Tibial nerve (tissue), 3 donors: Measurements from ENCODE around the gene CBL.

Experiments used
- POLR2A ChIP-seq, 2 donors: fragments of 450-650 bp; IDR thresholded peaks; one replicate each; pipeline ENCODE4 v1.6.1; 2017; ENCODE audit warnings: antibody characterized with exemption in 2 of 2, mild to moderate bottlenecking in 2 of 2, moderate library complexity in 2 of 2
- TF ChIP-seq, protein P1 (sequence below), 5 experiments: fragments of 200-600 bp in 3 of 5; fragments of 450-650 bp in 2 of 5; sonication (generic) in 3 of 5; IDR thresholded peaks; one replicate each; pipeline ENCODE4 v1.5.1; 2016 to 2019; ENCODE audit warnings: antibody characterized with exemption in 5 of 5, mild to moderate bottlenecking in 3 of 5, moderate library complexity in 2 of 5

DNA sequence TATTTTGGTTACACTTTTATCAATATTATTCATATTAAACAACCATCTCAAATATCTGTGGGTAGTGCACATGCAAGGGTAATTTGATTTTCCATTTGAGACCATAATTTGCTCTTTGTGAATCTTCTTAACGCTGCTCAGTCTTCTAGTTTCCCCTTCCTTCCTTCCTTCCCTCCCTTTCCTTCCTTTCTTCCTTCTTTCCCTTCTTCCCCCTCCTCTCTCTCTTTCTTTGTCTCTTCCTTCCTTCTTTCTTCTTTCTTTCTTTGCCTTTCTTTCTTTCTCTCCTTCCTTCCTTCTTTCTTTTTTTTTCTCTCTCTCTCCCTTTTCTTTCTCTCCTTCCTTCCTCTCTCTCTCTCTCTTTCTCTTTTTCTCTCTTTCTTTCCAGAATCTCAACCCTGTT is 124.1 kb downstream of the CBL start:
- TF ChIP-seq, protein P1, sequence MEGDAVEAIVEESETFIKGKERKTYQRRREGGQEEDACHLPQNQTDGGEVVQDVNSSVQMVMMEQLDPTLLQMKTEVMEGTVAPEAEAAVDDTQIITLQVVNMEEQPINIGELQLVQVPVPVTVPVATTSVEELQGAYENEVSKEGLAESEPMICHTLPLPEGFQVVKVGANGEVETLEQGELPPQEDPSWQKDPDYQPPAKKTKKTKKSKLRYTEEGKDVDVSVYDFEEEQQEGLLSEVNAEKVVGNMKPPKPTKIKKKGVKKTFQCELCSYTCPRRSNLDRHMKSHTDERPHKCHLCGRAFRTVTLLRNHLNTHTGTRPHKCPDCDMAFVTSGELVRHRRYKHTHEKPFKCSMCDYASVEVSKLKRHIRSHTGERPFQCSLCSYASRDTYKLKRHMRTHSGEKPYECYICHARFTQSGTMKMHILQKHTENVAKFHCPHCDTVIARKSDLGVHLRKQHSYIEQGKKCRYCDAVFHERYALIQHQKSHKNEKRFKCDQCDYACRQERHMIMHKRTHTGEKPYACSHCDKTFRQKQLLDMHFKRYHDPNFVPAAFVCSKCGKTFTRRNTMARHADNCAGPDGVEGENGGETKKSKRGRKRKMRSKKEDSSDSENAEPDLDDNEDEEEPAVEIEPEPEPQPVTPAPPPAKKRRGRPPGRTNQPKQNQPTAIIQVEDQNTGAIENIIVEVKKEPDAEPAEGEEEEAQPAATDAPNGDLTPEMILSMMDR (IDR thresholded peaks at IDR 0.05) = no peak
- no peak for TF ChIP-seq POLR2A (IDR thresholded peaks at IDR 0.05)
